Measurements from ENCODE around the gene NAT14. TPM values are rescaled to one million over a fixed set of nuclear protein-coding genes. Genes with fewer than 3 reads are reported as not detected.

Gene NAT14
- total RNA-seq, 2 experiments from 2014 or later, result 10.5 to 14.7 TPM

- intact Hi-C loops (cut with DNase I, micrococcal nuclease), result loop anchor here (1.0 to 5.0 kb wide), 4 partner anchors 70 to 655 kb away; no protein-coding TSS in a partner anchor
- H3K27ac Mint-ChIP-seq, result peak overlapping the region; percentile 73
- Histone ChIP-seq H3K4me1 (ENCODE audit: insufficient read depth, low read length) (peaks cover 11% of the 10 kb centered on the region), H3K27me3 (ENCODE audit: control insufficient read depth in 1 of 2, insufficient read depth in 2 of 2, low read length in 2 of 2) (no peaks in the 10 kb centered on the region), H3K36me3 (ENCODE audit: insufficient read depth, low read length) (no peaks in the 10 kb centered on the region), H3K9me3 (ENCODE audit: control insufficient read depth in 1 of 2, insufficient read depth in 1 of 2, low read length in 2 of 2) (no peaks in the 10 kb centered on the region), H3K4me3 (ENCODE audit: low read length) (peak overlapping the region; percentile 32), H3K27ac (ENCODE audit: low read depth in 1 of 2, low read length in 2 of 2) (peak overlapping the region in 1 of 2 donors; percentile 37)
- H3K4me3 Mint-ChIP-seq, result peak overlapping the region; percentile 74
- peaks cover 4% of the 10 kb centered on the region for H3K4me1 Mint-ChIP-seq (ENCODE audit: low read depth)
- ATAC-seq (ENCODE audit: poor library complexity) (peak; percentile 100), DNase-seq (peak; percentile 82 to 95 (median 88))
- H3K36me3 Mint-ChIP-seq (ENCODE audit: low read depth), result no peaks in the 10 kb centered on the region
- ChIA-PET CTCF (interaction anchor here (1.3 kb wide), 2 partner anchors 114 to 116 kb away, joined by 3 to 4 read pairs; no protein-coding TSS in a partner anchor), POLR2A (no interaction called here)
- H3K27me3 Mint-ChIP-seq, result no peaks in the 10 kb centered on the region
- TF ChIP-seq CTCF (IDR thresholded peaks at IDR 0.05), result peak; percentile 78
- H3K9me3 Mint-ChIP-seq, result no peaks in the 10 kb centered on the region
Measured at GRCh38 chr19:55516878-55517620, 32.1 kb downstream of the NAT14 start.

DNA sequence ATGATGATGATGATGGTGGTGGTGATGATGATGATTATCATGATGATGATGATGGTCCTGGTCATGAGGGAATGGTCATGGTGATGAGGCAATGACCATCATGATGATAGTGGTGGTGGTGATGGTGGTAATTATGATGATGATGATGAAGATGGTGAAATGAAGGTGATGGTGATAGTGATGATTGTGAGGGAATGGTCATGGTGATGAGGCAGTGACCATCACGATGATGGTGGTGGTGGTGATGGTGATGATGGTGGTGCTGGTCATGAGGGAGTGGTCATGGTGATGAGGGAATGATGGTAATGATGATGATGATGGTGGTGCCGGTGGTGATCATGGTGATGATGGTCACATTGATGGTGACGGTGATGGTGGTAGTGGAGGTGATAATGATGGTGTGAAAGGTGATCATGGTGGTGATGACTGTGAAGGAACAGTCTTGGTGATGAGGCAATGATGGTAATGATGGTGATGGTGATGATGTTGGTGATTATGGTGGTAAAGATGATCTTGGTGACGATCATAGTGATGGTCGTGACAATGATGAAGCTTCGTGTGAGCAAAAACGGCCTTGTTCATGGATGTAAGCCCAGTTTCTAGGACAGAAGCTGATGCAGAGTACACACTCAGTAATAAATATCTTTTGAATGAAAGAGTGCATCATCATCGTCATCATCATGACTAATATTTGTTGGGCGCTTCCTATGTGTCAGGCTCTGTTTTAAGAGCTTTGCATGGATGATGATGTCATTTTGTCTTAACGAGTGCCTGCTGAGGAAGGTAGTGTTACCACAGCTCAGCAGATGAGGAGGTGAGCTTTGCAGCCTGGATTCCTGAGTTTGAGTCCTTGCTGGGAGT is 34.7 kb downstream of the NAT14 start:
- no peaks in the 10 kb centered on the region for H3K36me3 Mint-ChIP-seq (ENCODE audit: low read depth)
- CTCF ChIA-PET, result interaction anchor here (0.7 kb wide), 1 partner anchor 107 kb away, joined by 3 read pairs; no protein-coding TSS in a partner anchor
- intact Hi-C loops (cut with DNase I, micrococcal nuclease), result loop anchor here (5.0 kb wide), 2 partner anchors 68 to 653 kb away; no protein-coding TSS in a partner anchor

More for the DNA sequence above, 34.7 kb downstream of the NAT14 start:
- no peak for ATAC-seq (ENCODE audit: poor library complexity)
- no peak overlapping the region for H3K27ac Mint-ChIP-seq
- H3K4me3 Mint-ChIP-seq, result no peak overlapping the region
- Histone ChIP-seq H3K36me3 (ENCODE audit: insufficient read depth, low read length) (no peaks in the 10 kb centered on the region), H3K9me3 (ENCODE audit: control insufficient read depth in 1 of 2, insufficient read depth in 1 of 2, low read length in 2 of 2) (no peaks in the 10 kb centered on the region), H3K4me3 (ENCODE audit: low read length) (no peak overlapping the region), H3K4me1 (ENCODE audit: insufficient read depth, low read length) (peaks cover 11% of the 10 kb centered on the region), H3K27me3 (ENCODE audit: control insufficient read depth in 1 of 2, insufficient read depth in 2 of 2, low read length in 2 of 2) (no peaks in the 10 kb centered on the region), H3K27ac (ENCODE audit: low read depth in 1 of 2, low read length in 2 of 2) (no peak overlapping the region)
- no peaks in the 10 kb centered on the region for H3K9me3 Mint-ChIP-seq
- no peaks in the 10 kb centered on the region for H3K27me3 Mint-ChIP-seq
- DNase-seq, result peak in 2 of 14 experiments; percentile 18 to 27
- no peak for TF ChIP-seq CTCF (IDR thresholded peaks at IDR 0.05)
- POLR2A ChIA-PET, result no interaction called here
- peaks cover 4% of the 10 kb centered on the region for H3K4me1 Mint-ChIP-seq (ENCODE audit: low read depth)
